MV-4-11 (cell line): ENCODE data around the gene NOX5.

Source experiments
- DNase-seq: peaks from one replicate; lab custom pipeline; 2025; lab: John Stamatoyannopoulos, UW

Gene NOX5

DNA sequence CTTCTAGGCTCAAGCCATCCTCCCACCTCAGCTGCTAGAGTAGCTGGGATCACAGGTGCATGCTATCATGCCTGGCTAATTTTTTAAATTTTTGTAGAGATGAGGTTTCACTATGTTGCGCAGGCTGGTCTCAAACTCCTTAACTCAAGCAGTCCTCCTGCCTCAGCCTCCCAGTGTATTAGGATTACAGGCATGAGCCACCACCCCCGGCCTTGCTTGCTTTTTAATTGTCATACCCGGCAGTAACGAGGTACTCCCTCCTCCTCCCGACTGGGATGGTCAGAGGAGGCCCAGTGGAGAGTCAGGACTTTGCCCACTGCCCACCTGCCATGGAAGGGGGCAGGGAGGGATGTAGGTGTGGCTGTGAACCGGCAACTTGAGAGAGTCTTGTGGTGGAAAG lies 4.5 kb downstream of the NOX5 start:
- DNase-seq = no peak

DNA sequence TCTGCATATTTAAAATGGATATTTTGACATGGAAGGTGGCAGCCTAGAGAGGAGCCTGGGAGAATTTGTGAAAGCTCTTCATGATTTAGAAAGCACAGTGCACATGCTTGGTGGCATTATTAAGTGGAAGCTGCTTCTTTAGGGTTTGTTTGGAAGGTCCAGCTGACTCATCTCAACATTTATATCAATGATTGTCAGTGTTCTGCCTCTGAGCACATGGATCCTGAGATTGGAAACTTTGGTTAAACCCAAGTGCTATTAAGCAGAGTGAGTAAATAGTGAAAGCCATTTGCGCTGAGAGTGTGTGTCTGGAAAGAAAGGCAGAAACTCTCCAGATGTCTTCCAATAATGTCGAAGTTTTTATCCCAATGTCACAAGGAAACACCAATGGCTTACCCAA lies 7.4 kb downstream of the NOX5 start:
- no peak for DNase-seq

DNA sequence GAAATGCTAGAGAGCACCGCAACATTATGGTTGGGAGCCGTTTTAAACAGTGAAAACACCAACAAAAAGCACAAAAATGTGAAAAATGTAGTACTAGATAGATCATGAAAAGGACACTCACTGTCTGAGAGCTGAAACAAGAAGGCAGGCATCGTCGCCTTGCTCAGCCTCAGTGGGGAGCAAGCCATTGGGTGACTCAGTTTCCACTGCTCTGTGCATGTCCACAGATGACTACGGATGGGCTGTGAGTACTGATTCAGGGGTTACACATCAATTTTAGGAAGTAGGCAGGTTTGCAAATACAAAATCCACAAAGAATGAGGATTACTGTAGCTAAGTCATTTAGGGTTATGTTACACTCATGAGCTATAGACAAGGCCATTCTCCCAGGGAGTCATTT lies 10.8 kb downstream of the NOX5 start:
- DNase-seq = no peak

DNA sequence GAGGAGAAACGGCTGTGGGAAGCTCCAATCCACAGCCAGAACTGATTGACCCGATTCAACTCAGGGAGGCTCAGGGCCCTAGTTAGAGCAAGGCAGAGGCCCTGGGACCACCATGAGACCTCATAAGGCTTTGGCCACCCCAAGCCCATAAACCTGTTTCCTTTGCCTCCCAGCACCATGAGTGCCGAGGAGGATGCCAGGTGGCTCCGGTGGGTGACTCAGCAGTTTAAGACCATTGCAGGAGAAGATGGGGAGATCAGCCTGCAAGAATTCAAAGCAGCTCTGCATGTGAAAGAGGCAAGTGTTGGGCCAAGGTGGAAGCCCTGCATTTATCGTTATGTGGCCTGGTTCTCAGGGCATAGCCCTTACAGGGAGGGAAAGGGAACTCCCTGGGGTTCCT lies 11.9 kb downstream of the NOX5 start:
- DNase-seq = no peak

DNA sequence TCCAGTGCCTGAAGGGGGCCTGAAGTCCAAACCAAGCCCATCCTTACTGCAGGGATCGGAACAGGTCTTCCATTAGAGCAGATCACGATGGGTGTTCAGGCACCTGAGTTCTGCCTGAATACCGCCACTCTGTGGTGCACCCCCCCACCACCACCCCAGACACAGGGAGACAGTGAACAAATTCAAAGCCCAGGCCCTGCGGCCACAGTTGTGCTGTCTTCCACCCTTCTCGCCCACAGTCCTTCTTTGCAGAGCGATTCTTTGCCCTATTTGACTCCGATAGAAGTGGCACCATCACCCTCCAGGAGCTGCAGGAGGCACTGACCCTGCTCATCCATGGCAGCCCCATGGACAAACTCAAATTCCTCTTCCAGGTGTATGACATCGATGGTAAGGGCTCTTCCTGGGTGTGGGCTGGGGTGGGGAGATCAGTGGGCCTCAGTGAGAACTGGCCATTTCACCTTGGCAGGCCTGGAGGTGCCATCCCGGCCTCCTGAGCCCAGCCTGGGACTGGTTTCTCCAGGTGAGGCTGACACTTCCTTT lies 13.6 kb downstream of the NOX5 start:
- no peak for DNase-seq

DNA sequence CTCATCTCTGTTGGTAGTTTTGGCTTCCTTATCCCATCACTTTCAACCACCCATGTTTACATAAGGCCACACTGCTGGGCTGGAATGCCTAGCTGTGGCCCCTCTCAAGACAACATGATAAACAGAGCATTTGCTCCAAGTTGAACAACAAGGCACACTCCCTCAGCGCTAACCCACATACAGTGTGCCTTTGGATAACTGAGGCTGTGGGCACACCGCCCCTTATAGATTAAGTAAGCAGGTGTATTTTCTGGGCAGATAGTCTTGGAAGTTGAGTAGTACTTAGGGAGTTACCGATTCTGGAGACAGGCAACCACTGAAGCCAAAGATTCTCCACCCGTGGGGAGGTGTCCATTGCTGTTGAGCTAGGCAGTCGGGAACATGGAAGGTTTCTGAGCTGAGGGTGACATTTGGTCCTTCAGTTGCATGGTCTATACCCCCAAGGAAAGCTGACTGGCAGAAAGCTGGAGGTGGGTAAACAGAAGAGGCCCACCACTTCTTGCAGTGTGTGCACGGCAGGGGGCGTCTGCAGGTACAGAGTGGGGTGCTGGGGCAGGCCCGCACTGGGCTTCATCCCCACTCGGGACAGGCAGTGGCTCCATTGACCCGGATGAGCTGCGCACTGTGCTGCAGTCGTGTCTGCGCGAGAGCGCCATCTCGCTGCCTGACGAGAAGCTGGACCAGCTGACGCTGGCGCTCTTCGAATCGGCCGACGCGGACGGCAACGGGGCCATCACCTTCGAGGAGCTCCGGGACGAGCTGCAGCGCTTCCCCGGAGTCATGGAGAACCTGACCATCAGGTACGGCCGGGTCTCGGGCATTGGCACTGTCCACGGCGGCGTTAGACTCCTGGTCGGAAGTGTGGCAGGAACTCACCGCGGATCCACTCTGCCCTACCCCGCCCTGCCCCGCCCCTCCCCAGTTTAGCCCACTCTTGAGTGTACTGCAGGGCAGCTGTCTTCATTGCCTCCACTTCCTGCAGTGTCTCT lies 16.8 kb downstream of the NOX5 start:
- no peak for DNase-seq

DNA sequence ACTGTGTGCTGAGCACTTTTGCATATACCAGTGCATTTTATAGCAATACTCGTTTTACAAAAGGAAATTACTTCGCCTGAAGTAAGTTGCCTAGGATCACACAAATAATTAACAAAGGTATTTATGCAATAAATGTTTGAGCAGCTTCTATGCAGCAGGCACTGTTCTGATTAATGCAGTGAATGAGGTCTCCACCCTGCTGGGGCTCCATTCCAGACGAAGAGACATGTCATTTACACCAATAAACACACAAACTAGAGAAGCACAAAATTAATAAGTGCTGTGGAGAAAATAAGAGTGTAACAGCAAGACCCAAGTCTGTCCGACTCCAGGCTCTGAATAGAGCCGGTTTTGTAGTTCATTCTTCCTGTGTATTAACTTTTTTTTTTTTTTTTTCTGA lies 17.5 kb downstream of the NOX5 start:
- DNase-seq = no peak

DNA sequence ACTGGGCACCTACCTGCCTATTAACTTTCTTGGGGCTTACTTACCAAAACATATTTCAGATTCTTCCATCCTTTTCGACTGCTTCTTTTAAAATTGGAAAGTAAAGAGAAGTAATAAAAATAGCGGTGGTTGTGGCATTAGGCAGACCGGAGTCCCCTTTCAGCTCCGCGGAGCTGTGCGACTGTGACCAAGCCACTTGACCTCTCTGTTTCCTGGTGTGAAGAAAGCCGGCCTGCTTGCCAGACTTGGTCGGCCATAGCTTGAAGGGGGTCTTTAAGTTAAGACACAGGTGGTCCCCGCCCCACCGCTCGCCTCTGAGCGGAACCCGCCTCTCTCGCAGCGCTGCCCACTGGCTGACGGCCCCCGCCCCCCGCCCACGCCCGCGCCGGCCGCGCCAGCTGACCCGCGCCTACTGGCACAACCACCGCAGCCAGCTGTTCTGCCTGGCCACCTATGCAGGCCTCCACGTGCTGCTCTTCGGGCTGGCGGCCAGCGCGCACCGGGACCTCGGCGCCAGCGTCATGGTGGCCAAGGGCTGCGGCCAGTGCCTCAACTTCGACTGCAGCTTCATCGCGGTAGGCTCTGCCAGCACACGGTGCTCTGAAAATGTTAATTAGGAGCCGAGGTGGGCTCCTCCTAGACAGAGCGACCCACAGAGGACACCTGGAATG lies 18.3 kb downstream of the NOX5 start:
- DNase-seq = peak; percentile 33

DNA sequence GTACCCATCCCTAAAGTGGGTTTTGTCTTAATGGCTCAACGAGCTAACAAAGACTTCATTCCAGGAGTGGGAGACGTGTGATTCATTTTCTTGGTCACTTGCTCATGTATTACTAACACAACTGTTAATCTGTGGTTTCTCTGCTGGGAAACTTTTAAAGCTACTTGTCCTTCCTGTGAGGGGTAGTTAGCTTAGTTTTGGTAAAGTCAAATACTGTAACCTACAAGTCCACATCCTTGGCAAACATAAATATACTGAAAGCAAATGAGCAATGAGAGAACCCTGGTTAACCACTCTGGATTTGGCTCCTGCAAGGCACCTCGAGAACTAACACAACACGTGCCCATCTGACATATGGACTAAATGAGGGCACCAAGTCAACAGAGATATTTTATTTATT lies 19.9 kb downstream of the NOX5 start:
- DNase-seq = peak; percentile 92

DNA sequence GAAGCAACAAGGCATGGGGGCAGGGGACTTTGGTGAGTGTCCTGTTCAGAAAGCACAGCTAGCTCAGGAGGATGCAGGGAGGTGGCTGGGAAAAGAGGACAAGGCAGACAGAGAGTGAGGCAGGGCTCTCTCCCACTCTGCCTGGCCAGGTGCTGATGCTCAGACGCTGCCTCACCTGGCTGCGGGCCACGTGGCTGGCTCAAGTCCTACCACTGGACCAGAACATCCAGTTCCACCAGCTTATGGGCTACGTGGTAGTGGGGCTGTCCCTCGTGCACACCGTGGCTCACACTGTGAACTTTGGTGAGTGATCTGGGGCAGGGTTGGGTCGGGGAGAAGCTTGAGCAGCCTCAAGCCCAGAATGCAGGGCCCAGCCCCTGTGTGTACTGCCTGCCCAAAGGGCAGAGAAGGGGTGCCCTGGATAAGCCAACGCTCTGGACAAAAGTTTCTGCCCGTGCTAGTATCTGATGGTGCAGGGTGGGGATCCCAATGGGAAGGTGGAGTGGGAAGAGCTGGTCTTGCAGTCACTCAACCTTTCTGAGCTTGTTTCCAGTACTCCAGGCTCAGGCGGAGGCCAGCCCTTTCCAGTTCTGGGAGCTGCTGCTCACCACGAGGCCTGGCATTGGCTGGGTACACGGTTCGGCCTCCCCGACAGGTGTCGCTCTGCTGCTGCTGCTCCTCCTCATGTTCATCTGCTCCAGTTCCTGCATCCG lies 20.9 kb downstream of the NOX5 start:
- no peak for DNase-seq

DNA sequence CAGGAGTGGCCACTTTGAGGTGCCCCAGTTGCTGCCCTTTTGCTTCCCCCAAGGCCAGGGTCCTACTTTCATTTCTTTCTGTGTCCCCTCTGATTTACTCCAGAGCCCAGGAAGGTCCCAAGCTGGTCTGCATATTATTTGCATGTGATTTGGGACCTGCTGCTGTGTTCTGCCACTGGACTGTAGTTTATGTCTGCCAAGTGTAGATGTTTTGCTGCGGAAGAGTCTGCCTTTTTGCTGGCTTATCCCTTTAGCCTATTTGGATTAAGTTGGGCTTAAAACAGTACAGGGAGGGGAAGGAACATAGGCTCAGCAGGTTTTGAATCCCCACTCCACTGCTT lies 21.4 kb downstream of the NOX5 start:
- no peak for DNase-seq

DNA sequence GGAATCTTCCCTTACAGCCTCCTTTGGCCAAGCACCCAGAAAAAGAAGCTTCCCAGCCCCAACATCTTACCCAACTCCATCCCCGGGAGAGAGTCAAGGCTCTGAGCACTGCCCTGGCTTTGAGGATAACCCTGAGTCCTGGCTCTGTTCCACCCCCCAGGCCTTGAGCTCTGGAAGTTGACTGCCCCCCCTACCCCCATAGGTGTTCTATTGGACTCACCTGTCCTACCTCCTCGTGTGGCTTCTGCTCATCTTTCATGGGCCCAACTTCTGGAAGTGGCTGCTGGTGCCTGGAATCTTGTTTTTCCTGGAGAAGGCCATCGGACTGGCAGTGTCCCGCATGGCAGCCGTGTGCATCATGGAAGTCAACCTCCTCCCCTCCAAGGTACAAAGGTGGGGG lies 22.3 kb downstream of the NOX5 start:
- no peak for DNase-seq

DNA sequence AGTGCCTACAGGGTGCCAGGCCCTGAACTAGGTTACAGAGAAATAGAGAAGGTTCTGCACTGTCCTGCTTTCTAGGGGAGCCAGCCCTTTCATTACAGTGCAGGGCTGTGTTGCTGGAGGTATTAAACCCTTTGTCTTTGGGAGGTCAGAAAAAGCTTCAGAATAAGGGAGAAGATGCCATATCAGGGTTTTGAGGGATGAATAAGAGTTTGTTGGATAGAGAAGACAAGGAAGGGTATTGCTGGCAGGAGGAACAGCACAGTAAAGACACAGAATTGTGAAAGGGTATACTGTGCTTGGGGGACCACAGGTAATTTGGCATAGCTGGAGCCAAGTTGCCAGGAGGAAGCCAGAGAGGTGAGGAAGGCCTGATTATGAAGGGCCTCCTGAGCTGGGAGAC lies 23.0 kb downstream of the NOX5 start:
- no peak for DNase-seq

DNA sequence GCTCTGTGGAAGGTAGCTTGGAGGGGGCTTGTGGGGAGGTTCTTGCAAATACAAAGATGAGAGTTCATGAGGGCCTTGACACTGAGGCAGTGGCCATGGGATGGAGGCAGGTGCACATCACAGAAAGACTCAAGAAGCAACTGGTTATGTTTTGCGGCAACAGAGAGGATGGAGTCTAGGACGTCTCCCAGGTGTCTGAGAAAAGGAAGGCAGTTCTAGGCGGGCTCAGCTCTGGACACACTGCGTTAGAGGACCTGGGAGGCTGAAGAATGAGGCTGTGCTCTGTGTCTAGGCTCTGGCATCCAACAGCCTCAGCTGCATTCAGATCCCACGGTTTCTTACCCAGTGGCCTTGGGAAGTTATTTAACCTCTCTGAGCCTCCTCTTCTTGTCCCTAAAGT lies 23.5 kb downstream of the NOX5 start:
- DNase-seq = no peak

DNA sequence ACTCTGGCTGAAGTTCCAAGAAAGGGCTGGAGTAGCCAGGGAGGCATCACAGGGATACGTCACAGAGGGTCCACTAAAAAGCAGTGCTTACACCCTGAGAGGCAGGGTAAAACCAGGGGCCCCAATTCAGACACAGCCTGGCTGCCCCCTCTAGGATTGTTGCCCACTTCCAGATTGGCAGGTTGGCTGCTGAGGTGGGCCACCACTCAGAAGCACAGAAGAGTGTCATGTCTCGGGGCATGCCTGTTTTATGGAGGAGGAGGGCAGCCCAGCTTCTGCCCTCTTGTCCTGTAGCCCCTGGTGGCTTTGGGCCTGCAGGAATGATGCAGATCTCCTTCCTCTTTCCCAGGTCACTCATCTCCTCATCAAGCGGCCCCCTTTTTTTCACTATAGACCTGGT lies 24.0 kb downstream of the NOX5 start:
- DNase-seq = no peak

DNA sequence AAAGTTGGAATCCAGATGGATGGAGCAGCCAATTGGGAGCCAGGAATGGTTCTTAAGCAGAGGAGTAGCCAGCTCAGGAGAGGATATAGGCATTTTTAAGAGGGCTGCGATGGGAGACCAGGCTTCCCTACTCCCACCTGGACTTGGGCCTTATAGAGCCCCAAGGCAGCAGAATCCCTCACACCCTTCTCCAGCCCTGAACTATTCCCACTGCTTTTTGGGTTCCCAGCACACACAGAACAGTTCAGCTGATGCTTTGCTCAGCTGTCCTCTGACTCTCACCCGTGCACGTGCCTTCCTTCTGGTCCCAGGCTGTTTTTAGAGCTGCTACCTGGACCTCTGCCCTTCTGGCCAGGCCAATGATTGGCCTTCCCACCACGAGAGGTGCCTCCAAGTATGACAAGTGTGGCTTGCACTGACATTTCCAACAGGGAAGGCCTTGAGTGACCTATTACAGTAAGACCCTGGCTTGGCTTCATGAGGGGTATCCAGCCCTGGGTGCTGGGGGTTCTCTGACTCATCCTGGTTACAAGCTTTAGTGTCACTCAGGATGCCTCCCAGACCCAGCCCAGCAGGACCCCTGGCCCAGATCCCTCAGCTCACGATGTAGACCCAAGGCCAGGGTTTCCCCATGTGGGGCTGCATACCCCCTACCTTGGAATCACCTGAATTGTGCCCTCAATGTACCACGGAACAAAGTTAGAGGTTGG lies 25.2 kb downstream of the NOX5 start:
- DNase-seq = no peak

DNA sequence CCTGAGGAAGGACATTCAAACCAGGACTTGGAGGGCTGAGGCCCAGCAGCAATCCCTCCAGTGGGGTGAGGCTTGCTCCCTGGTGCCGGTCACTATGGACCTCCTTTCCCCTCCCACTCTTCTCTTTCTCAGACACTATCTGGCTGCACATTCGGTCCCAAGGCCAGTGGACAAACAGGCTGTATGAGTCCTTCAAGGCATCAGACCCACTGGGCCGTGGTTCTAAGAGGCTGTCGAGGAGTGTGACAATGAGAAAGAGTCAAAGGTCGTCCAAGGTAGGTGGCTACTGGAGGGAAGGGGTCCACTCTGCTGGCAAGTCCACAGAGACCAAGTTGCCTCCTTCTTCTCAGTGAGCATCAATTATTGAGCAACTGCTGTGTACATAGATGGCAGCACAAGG lies 28.0 kb downstream of the NOX5 start:
- DNase-seq = no peak

DNA sequence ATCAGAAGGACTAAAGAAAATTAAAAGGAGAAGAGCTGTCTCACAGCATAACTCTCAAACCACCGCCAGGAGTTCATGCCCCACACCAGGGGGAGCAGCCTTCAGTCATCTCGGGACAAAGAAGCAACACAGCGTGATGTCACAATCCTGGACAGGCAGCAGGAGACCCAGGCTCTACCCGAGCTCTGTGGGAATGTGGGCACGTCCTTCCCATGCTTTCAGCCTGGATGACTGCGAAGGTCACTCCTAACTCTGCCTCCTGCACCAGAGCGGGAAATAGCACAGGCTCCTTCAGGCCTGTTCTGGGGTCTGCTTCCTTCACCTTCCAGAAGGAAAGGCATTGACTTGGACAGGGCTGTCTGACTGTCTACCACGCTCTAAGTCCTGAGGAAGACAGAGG lies 31.3 kb downstream of the NOX5 start:
- peak; percentile 52 for DNase-seq

DNA sequence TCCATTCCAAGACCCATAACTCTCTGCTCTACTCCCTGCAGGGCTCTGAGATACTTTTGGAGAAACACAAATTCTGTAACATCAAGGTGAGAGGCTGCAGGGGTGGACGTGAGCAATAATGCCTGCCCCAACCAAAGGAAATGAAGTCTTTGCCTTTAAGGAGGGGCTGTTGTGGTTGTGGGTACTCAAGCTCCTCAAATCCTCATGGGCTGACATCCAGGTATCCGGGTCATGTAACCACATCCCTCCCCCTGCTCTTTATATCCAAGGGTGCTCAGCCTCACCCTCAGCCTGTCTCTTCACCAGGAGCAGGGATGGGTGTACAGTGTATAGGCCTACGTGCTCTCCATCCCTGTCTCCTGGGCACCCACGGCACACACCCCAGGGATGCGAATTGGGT lies 32.3 kb downstream of the NOX5 start:
- no peak for DNase-seq

DNA sequence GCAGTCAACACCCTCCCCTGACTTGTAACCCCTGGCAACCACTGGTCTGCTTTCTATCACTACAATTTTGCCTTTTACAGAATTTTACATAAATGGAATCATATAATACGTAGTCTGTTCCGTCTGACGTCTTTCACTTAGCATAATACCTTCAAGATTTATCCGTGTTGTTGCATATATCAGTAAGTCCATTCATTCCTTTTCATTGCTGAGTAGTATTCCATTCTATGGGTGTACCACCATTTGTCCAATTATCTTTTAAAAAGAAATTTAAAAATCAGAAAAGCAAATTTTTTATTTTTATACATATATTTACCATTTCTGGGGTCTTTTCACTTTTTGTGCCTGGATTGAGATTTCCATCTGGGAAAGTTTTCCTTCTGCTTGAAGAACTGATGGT lies 35.5 kb downstream of the NOX5 start:
- no peak for DNase-seq

DNA sequence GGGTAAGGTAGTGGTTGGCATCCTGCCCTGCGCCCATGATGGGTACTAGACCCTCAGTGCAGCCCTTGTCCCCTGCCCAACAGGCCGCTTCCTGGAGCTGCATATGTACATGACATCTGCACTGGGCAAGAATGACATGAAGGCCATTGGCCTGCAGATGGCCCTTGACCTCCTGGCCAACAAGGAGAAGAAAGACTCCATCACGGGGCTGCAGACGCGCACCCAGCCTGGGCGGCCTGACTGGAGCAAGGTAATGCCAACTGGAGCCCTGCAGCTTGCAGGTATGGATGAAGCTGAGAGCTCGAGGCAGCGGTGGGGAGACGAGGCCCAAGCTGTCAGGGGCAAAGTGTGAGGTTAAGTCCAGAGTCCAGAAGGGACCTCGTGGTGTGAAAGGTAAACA lies 40.8 kb downstream of the NOX5 start:
- no peak for DNase-seq

DNA sequence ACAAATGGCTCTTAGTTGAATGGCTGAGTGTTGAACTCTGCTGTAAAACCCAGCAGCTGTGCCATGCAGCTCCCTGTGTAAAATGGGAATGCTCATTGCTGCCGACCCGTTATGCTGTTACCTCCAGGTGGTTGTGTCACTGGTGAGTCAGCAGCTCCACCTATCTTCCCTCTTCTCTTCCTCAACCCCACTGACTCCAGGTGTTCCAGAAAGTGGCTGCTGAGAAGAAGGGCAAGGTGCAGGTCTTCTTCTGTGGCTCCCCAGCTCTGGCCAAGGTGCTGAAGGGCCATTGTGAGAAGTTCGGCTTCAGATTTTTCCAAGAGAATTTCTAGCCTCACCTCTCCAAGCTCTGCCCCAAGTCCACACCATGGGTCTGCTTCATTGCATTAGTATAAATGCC lies 41.9 kb downstream of the NOX5 start:
- DNase-seq = no peak
